B cell (primary cell): ENCODE measurements around the gene ST8SIA2. TPM values are rescaled to one million over a fixed set of nuclear protein-coding genes. Genes with fewer than 3 reads are reported as not detected.

Source experiments
- ATAC-seq: fragments of 200-7000 bp; cut with Tn5 transposase; one replicate; pipeline ENCODE4 v1.10.0; 2021; ENCODE audit warnings: low read depth, mild to moderate bottlenecking, moderate number of reproducible peaks, moderate library complexity
- CTCF ChIA-PET: fragments of 350-600 bp; sonication (Branson Sonifier 250); formaldehyde crosslinking; loops from one replicate; lab custom pipeline; 2021; ENCODE audit warnings: antibody characterized with exemption, inconsistent platforms; lab: Charles Lee
- POLR2A ChIA-PET: fragments of 350-600 bp; sonication (Branson Sonifier 250); formaldehyde crosslinking; loops from one replicate; lab custom pipeline; 2021; ENCODE audit warnings: antibody characterized with exemption; lab: Charles Lee
- DNase-seq: peaks from one replicate; pipeline ENCODE4 v3.0.0; 2013
- H2AFZ ChIP-seq: 2 replicates; pipeline ENCODE4 v1.6.1; 2012; ENCODE audit warnings: mild to moderate bottlenecking, low read depth, low read length; ENCODE audit not compliant: insufficient read depth, poor library complexity, severe bottlenecking
- H3K27ac ChIP-seq, 2 donors: 1 replicate in 1 of 2; 2 replicates in 1 of 2; pipeline ENCODE4 v1.5.1; 2012 to 2013; ENCODE audit warnings: low read length in 2 of 2, mild to moderate bottlenecking in 2 of 2, moderate library complexity in 1 of 2
- H3K27me3 ChIP-seq, 4 experiments: fragments of 200-600 bp in 1 of 4; sonication (generic) in 1 of 4; replicated peaks in 1 of 4; 1 replicate in 2 of 4; 2 replicates in 2 of 4; pipeline versions ENCODE4 v1.6.1 to v1.7.0; 2013 to 2016; ENCODE audit warnings: low read length in 3 of 4, mild to moderate bottlenecking in 2 of 4, mixed read lengths in 1 of 4, moderate library complexity in 1 of 4; ENCODE audit not compliant: insufficient read depth in 4 of 4, control insufficient read depth in 3 of 4; ENCODE audit errors: control extremely low read depth in 1 of 4
- H3K36me3 ChIP-seq, 2 experiments: replicated peaks in 1 of 2; 1 replicate in 1 of 2; 2 replicates in 1 of 2; pipeline versions ENCODE4 v1.6.1 to v1.7.1; 2013; ENCODE audit warnings: low read length in 1 of 2; ENCODE audit not compliant: insufficient read depth in 2 of 2, control insufficient read depth in 1 of 2; ENCODE audit errors: control extremely low read depth in 1 of 2, extremely low read depth in 1 of 2
- H3K4me1 ChIP-seq, 2 donors: fragments of 200-600 bp in 1 of 2; sonication (generic) in 1 of 2; 1 replicate in 1 of 2; 2 replicates in 1 of 2; pipeline versions ENCODE4 v1.5.1 to v1.6.1; 2013 to 2017; ENCODE audit warnings: low read length in 2 of 2; ENCODE audit not compliant: control insufficient read depth in 2 of 2, insufficient read depth in 2 of 2
- H3K4me2 ChIP-seq: replicated peaks from 2 replicates; pipeline ENCODE3; 2012; ENCODE audit warnings: mild to moderate bottlenecking, low read depth, low read length; ENCODE audit not compliant: poor library complexity, severe bottlenecking
- H3K4me3 ChIP-seq, 5 experiments: fragments of 200-600 bp in 1 of 5; sonication (generic) in 1 of 5; 1 replicate in 3 of 5; 2 replicates in 2 of 5; pipeline versions ENCODE4 v1.5.1 to v1.7.0; 2011 to 2016; ENCODE audit warnings: low read length in 4 of 5, mild to moderate bottlenecking in 4 of 5, low read depth in 2 of 5, control low read depth in 1 of 5, moderate library complexity in 1 of 5; ENCODE audit not compliant: insufficient read depth in 1 of 5; ENCODE audit errors: control extremely low read depth in 1 of 5, extremely low read depth in 1 of 5
- H3K79me2 ChIP-seq: fragments of 200-600 bp; sonication (generic); one replicate; pipeline ENCODE4 v1.6.0; 2016; ENCODE audit warnings: low read length; ENCODE audit not compliant: control insufficient read depth, insufficient read depth
- H3K9ac ChIP-seq: fragments of 200-600 bp; sonication (generic); 2 replicates; pipeline ENCODE4 v1.6.1; 2017; ENCODE audit warnings: mild to moderate bottlenecking, low read length, moderate library complexity
- H3K9me3 ChIP-seq, 3 donors: one replicate each; pipeline versions ENCODE4 v1.6.1 to v1.7.1; 2013; ENCODE audit warnings: low read length in 2 of 3; ENCODE audit not compliant: control insufficient read depth in 2 of 3, insufficient read depth in 1 of 3; ENCODE audit errors: control extremely low read depth in 1 of 3
- H4K20me1 ChIP-seq: 2 replicates; pipeline ENCODE4 v1.6.0; 2012; ENCODE audit warnings: mild to moderate bottlenecking, low read length; ENCODE audit not compliant: insufficient read depth, control insufficient read depth, poor library complexity, severe bottlenecking
- H3K27ac Mint-ChIP-seq: one replicate; pipeline ENCODE4 v1.8.0; 2021; ENCODE audit warnings: mixed read lengths
- H3K27me3 Mint-ChIP-seq: one replicate; pipeline ENCODE4 v1.8.0; 2021; ENCODE audit warnings: mixed read lengths
- H3K4me1 Mint-ChIP-seq: one replicate; pipeline ENCODE4 v1.8.0; 2021; ENCODE audit warnings: mixed read lengths
- H3K4me3 Mint-ChIP-seq: one replicate; pipeline ENCODE4 v1.8.0; 2021; ENCODE audit warnings: mixed read lengths
- H3K9me3 Mint-ChIP-seq: one replicate; pipeline ENCODE4 v1.8.0; 2022; ENCODE audit warnings: mixed read lengths; ENCODE audit not compliant: insufficient read depth
- CTCF ChIP-seq: fragments of 200-600 bp; IDR thresholded peaks from one replicate; pipeline ENCODE4 v1.8.0; 2022; ENCODE audit warnings: antibody characterized with exemption, mild to moderate bottlenecking
- EZH2 ChIP-seq: IDR thresholded peaks from 2 replicates; pipeline ENCODE4 v1.6.1; 2012; ENCODE audit warnings: borderline replicate concordance, low read depth, mild to moderate bottlenecking, moderate library complexity, low read length; ENCODE audit not compliant: insufficient read depth, poor library complexity, severe bottlenecking
- WGBS: methylation state at CpG from one replicate; pipeline ENCODE4 v1.1.5; 2013; ENCODE audit warnings: missing lambda C conversion rate; ENCODE audit not compliant: insufficient coverage; 5-methylcytosine and 5-hydroxymethylcytosine counted together
- intact Hi-C: fragments of 100-400 bp; cut with micrococcal nuclease; formaldehyde crosslinking; loops from one replicate; pipeline ENCODE4 v1.10.0; 2022
- polyA plus RNA-seq: library from polyadenylated mRNA; depleted of rRNA; stranded (reverse); fragments of >200 nt; gene quantifications from 2 replicates; pipeline ENCODE4 v1.2.3, GENCODE V29; 2012
- total RNA-seq, 2 donors: library from RNA; stranded (reverse); fragments of 120-200 nt in 1 of 2; gene quantifications; 1 replicate in 1 of 2; 2 replicates in 1 of 2; pipeline versions ENCODE4 v1.2.3 to v1.2.4, GENCODE V29; 2013 to 2022

Gene ST8SIA2
- total and polyA plus RNA-seq, 2 donors (not counting 1 experiment from before 2014, with no cell fraction given) = not detected

- Histone ChIP-seq H3K9ac (no peak overlapping the region), H4K20me1 (no peaks in the 10 kb centered on the region), H3K27ac (no peak overlapping the region), H3K4me3 (no peak overlapping the region), H3K9me3 (peaks cover 0 to 6% (median 0%) of the 10 kb centered on the region in 3 donors), H3K4me2 (no peak overlapping the region), H3K4me1 (no peaks in the 10 kb centered on the region), H3K79me2 (no peaks in the 10 kb centered on the region), H3K36me3 (no peaks in the 10 kb centered on the region), H3K27me3 (no peaks in the 10 kb centered on the region), H2AFZ (no peak overlapping the region)
- no peaks in the 10 kb centered on the region for H3K4me1 Mint-ChIP-seq
- intact Hi-C loops = no loop called here
- ChIA-PET CTCF (no interaction called here), POLR2A (no interaction called here)
- peaks cover 14% of the 10 kb centered on the region for H3K27me3 Mint-ChIP-seq
- DNase-seq (no peak), ATAC-seq (no peak)
- no peak overlapping the region for H3K27ac Mint-ChIP-seq
- H3K9me3 Mint-ChIP-seq = no peaks in the 10 kb centered on the region
- no peak overlapping the region for H3K4me3 Mint-ChIP-seq
- TF ChIP-seq EZH2 (no peak), CTCF (no peak)
- WGBS = 100% methylated on average over 1 of the region's 2 CpGs
These were observed 55.8 kb downstream of the ST8SIA2 start for GRCh38 chr15:92449476-92449875.

GRCh38 chr15:92451225-92451825 is 57.6 kb downstream of the ST8SIA2 start:
- Histone ChIP-seq H2AFZ (no peak overlapping the region), H3K9ac (no peak overlapping the region), H3K9me3 (no peaks in the 10 kb centered on the region), H3K4me2 (no peak overlapping the region), H3K36me3 (no peaks in the 10 kb centered on the region), H3K4me3 (no peak overlapping the region), H3K27me3 (no peaks in the 10 kb centered on the region), H3K4me1 (no peaks in the 10 kb centered on the region), H3K27ac (no peak overlapping the region), H4K20me1 (no peaks in the 10 kb centered on the region), H3K79me2 (no peaks in the 10 kb centered on the region)
- ATAC-seq (no peak), DNase-seq (no peak)
- no peaks in the 10 kb centered on the region for H3K4me1 Mint-ChIP-seq
- TF ChIP-seq EZH2 (no peak), CTCF (no peak)
- no peak overlapping the region for H3K4me3 Mint-ChIP-seq
- H3K9me3 Mint-ChIP-seq = no peaks in the 10 kb centered on the region
- peaks cover 14% of the 10 kb centered on the region for H3K27me3 Mint-ChIP-seq
- H3K27ac Mint-ChIP-seq = no peak overlapping the region
- 96% methylated on average over 9 of the region's 10 CpGs for WGBS
- intact Hi-C loops = no loop called here
- POLR2A ChIA-PET = no interaction called here
- CTCF ChIA-PET = no interaction called here
